A549 (cell line): ENCODE measurements around the gene TEX51. TPM values are rescaled to one million over a fixed set of nuclear protein-coding genes. Genes with fewer than 3 reads are reported as not detected.

Experiments
- ATAC-seq, 2 experiments: fragments of 200-7000 bp in 1 of 2; fragments of >200 bp in 1 of 2; cut with Nextera tagmentation in 1 of 2; cut with Tn5 transposase in 1 of 2; 3 replicates each; pipeline versions ENCODE4 v1.8.0 to v1.9.1; 2018 to 2020; ENCODE audit warnings: mild to moderate bottlenecking in 1 of 2, moderate library complexity in 1 of 2
- CTCF ChIA-PET: fragments of 300-600 bp; sonication (Branson Sonifier 250); formaldehyde crosslinking; extraction: SDS; loops from one replicate; lab custom pipeline; 2021; ENCODE audit warnings: antibody characterized with exemption, inconsistent platforms; lab: Yijun Ruan, JAX
- POLR2A ChIA-PET: fragments of 350-600 bp; formaldehyde crosslinking; extraction: SDS; loops from one replicate; lab custom pipeline; 2021; ENCODE audit warnings: antibody characterized with exemption, inconsistent platforms; lab: Yijun Ruan, JAX
- DNase-seq, 2 experiments: peaks; one replicate each; pipeline versions ENCODE4 v3.0.0 to v3.0.0-alpha.2; 2011 to 2016; ENCODE audit warnings: low read depth in 1 of 2, low spot score in 1 of 2
- FAIRE-seq: peaks from 2 replicates; lab custom pipeline; 2011; peaks lifted over from hg19 to GRCh38; lab: Jason Lieb, UNC
- H3K27ac ChIP-seq, 2 experiments: fragments of >200 bp; sonication (Bioruptor Twin); formaldehyde crosslinking; 3 replicates each; pipeline ENCODE4 v1.5.1; 2016 to 2017
- H3K4me1 ChIP-seq: fragments of >200 bp; sonication (Bioruptor Twin); formaldehyde crosslinking; 3 replicates; pipeline ENCODE4 v1.6.1; 2016
- H3K4me2 ChIP-seq: fragments of >200 bp; sonication (Bioruptor Twin); formaldehyde crosslinking; 3 replicates; pipeline ENCODE4 v1.6.1; 2016
- H3K4me3 ChIP-seq: fragments of >200 bp; sonication (Bioruptor Twin); formaldehyde crosslinking; 3 replicates; pipeline ENCODE4 v1.5.1; 2016
- H3K9me3 ChIP-seq: fragments of >200 bp; sonication (Bioruptor Twin); formaldehyde crosslinking; 3 replicates; pipeline ENCODE4 v1.6.1; 2016
- CHD2 ChIP-seq: fragments of 150-350 bp; IDR thresholded peaks from 2 replicates; pipeline ENCODE4 v1.6.1; 2014; ENCODE audit warnings: low read length; ENCODE audit not compliant: partially characterized antibody
- EHF ChIP-seq: fragments of 250-450 bp; sonication (Bioruptor Pico); IDR thresholded peaks from 2 replicates; pipeline ENCODE4 v1.5.0; 2020; ENCODE audit warnings: mild to moderate bottlenecking
- EP300 ChIP-seq, 2 experiments: fragments of >200 bp; sonication (Bioruptor Twin); formaldehyde crosslinking; IDR thresholded peaks; 2 replicates in 1 of 2; 3 replicates in 1 of 2; pipeline ENCODE4 v1.6.1; 2016 to 2017
- FOSB ChIP-seq: fragments of 250-450 bp; sonication (Bioruptor Pico); IDR thresholded peaks from 2 replicates; pipeline ENCODE4 v1.5.0; 2020; ENCODE audit warnings: mild to moderate bottlenecking, moderate library complexity
- GATA3 ChIP-seq: IDR thresholded peaks from 2 replicates; pipeline ENCODE4 v1.6.1; 2012; ENCODE audit warnings: borderline replicate concordance
- HMGXB4 ChIP-seq: fragments of 250-450 bp; sonication (Bioruptor Pico); IDR thresholded peaks from 2 replicates; pipeline ENCODE4 v1.5.0; 2021; ENCODE audit warnings: mild to moderate bottlenecking, moderate library complexity, borderline replicate concordance
- HOXB13 ChIP-seq: fragments of 250-450 bp; sonication (Bioruptor Pico); IDR thresholded peaks from 2 replicates; pipeline ENCODE4 v1.5.0; 2020; ENCODE audit warnings: low read depth, mild to moderate bottlenecking, moderate library complexity
- JUNB ChIP-seq: fragments of >200 bp; sonication (Bioruptor Twin); formaldehyde crosslinking; IDR thresholded peaks from 2 replicates; pipeline ENCODE4 v1.6.1; 2016
- KDM1A ChIP-seq: fragments of 200-600 bp; sonication (generic); IDR thresholded peaks from 2 replicates; pipeline ENCODE4 v1.6.1; 2016; ENCODE audit warnings: low read depth, mild to moderate bottlenecking
- MYC ChIP-seq: IDR thresholded peaks from 2 replicates; pipeline ENCODE4 v1.6.1; 2012; ENCODE audit warnings: mild to moderate bottlenecking, inconsistent platforms, low read length, improper control_type of control experiment, borderline replicate concordance
- NFE2L2 ChIP-seq: fragments of 150-350 bp; conservative IDR thresholded peaks from 2 replicates; pipeline ENCODE4 v1.6.1; 2014; ENCODE audit warnings: low read length
- NR3C1 ChIP-seq: fragments of >200 bp; sonication (Bioruptor Twin); formaldehyde crosslinking; IDR thresholded peaks from 3 replicates; pipeline ENCODE4 v1.6.1; 2017
- PBX3 ChIP-seq: IDR thresholded peaks from 2 replicates; pipeline ENCODE4 v1.6.1; 2012
- POLR2AphosphoS2 ChIP-seq: conservative IDR thresholded peaks from 2 replicates; pipeline ENCODE4 v1.6.1; 2012; ENCODE audit warnings: low read length, improper control_type of control experiment, inconsistent platforms
- RARB ChIP-seq: fragments of 250-450 bp; sonication (Bioruptor Pico); IDR thresholded peaks from 2 replicates; pipeline ENCODE4 v1.8.0; 2021; ENCODE audit warnings: mild to moderate bottlenecking, moderate library complexity
- RCOR1 ChIP-seq: fragments of 150-350 bp; IDR thresholded peaks from 2 replicates; pipeline ENCODE4 v1.6.1; 2014; ENCODE audit warnings: antibody characterized with exemption, low read length, low read depth
- RNF2 ChIP-seq: fragments of 200-600 bp; sonication (generic); IDR thresholded peaks from 2 replicates; pipeline ENCODE4 v1.6.1; 2016; ENCODE audit warnings: low read depth, mild to moderate bottlenecking, antibody characterized with exemption, moderate library complexity, borderline replicate concordance
- SMC3 ChIP-seq: fragments of >200 bp; sonication (Bioruptor Twin); formaldehyde crosslinking; IDR thresholded peaks from 3 replicates; pipeline ENCODE4 v1.6.1; 2018; ENCODE audit warnings: inconsistent platforms
- TFCP2L1 ChIP-seq: fragments of 250-450 bp; sonication (Bioruptor Pico); IDR thresholded peaks from 2 replicates; pipeline ENCODE4 v1.5.0; 2021; ENCODE audit warnings: mild to moderate bottlenecking
- ZNF302 ChIP-seq: fragments of 250-450 bp; sonication (Bioruptor Pico); IDR thresholded peaks from 2 replicates; pipeline ENCODE4 v1.9.0; 2021; ENCODE audit warnings: inconsistent platforms, mild to moderate bottlenecking, moderate library complexity
- ZSCAN20 ChIP-seq: fragments of 250-450 bp; sonication (Bioruptor Pico); IDR thresholded peaks from 2 replicates; pipeline ENCODE4 v1.8.0; 2022; ENCODE audit warnings: mild to moderate bottlenecking, moderate library complexity
- WGBS: methylation state at CpG from one replicate; pipeline ENCODE4 v1.1.6; 2017; ENCODE audit errors: missing lambda C conversion rate; 5-methylcytosine and 5-hydroxymethylcytosine counted together
- polyA plus RNA-seq, 4 experiments: library from polyadenylated mRNA; depleted of rRNA in 3 of 4; stranded (reverse); fragments of >200 nt; fragmentation: RNase III in 1 of 4; extraction: RNeasy Plus Mini Kit Qiagen cat#74134 plus additional on column Dnase treatment in 1 of 4; gene quantifications; 2 replicates in 3 of 4; 3 replicates in 1 of 4; pipeline ENCODE4 v1.2.3, GENCODE V29; 2011 to 2017
- TF ChIP-seq, protein P1 (sequence below): fragments of 250-450 bp; sonication (Bioruptor Pico); IDR thresholded peaks from 2 replicates; pipeline ENCODE4 v1.5.0; 2020; ENCODE audit warnings: low read depth, mild to moderate bottlenecking, moderate library complexity
- TF ChIP-seq, protein P2 (sequence below): IDR thresholded peaks from 2 replicates; pipeline ENCODE4 v1.6.1; 2012; ENCODE audit warnings: low read depth, borderline replicate concordance
- TF ChIP-seq, protein P3 (sequence below): fragments of 150-350 bp; IDR thresholded peaks from 2 replicates; pipeline ENCODE4 v1.6.1; 2014; ENCODE audit warnings: low read depth, mild to moderate bottlenecking, low read length
- TF ChIP-seq, protein P4 (sequence below): fragments of 450-650 bp; IDR thresholded peaks from 2 replicates; pipeline ENCODE4 v1.6.1; 2014; ENCODE audit warnings: antibody characterized with exemption
- TF ChIP-seq, protein P5 (sequence below): fragments of 200-600 bp; sonication (generic); IDR thresholded peaks from 2 replicates; pipeline ENCODE4 v1.6.1; 2016; ENCODE audit warnings: antibody characterized with exemption, mild to moderate bottlenecking, moderate library complexity

The TEX51 gene
- polyA plus RNA-seq, 2 of the 4 experiments (the other 2 are of a cell fraction): not detected

DNA sequence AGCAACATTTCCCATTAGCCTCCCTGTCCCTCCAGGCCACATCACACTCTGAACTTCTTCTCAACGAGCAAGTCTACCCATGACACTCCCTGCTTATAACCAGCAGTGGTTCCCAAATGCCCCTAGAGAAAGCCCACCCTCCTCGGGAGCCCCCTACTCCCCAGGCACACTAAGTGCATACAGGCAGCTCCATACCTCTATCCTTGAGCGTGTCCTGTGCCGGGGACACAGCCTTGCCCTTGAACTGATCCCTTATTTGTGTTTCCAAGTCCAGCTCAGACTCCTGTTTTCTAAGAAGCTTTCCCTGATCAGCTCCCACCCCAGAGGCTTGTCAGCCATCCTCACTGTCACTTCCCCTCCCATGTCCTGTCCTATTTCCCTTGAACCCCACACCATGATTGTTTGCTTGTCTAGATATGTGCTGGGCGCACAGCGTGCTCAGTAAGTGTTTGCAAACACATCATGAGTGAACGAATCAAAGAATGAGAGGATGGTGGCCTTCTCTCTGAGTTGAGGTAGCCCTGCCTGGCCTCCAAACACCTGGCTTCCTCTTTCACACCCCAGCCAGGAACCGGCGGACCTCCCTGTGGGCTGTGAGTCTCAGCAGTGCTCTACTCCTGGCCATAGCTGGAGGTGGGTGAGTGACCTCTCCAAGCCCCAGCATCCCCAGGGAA, 2.1 kb downstream of the TEX51 start:
- DNase-seq (no peak), ATAC-seq (no peak), FAIRE-seq (no peak)
- TF ChIP-seq, protein P1, sequence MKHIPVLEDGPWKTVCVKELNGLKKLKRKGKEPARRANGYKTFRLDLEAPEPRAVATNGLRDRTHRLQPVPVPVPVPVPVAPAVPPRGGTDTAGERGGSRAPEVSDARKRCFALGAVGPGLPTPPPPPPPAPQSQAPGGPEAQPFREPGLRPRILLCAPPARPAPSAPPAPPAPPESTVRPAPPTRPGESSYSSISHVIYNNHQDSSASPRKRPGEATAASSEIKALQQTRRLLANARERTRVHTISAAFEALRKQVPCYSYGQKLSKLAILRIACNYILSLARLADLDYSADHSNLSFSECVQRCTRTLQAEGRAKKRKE (CRISPR knock-in tag): no peak
- TF ChIP-seq EP300 (IDR thresholded peaks at IDR 0.05): no peak
- no peak for TF ChIP-seq TFCP2L1
- TF ChIP-seq KDM1A: no peak
- no peak for TF ChIP-seq EHF
- TF ChIP-seq, protein P2, sequence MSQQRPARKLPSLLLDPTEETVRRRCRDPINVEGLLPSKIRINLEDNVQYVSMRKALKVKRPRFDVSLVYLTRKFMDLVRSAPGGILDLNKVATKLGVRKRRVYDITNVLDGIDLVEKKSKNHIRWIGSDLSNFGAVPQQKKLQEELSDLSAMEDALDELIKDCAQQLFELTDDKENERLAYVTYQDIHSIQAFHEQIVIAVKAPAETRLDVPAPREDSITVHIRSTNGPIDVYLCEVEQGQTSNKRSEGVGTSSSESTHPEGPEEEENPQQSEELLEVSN: no peak
- no peak for TF ChIP-seq PBX3
- no peak for TF ChIP-seq JUNB
- no peak for TF ChIP-seq GATA3
- TF ChIP-seq, protein P3, sequence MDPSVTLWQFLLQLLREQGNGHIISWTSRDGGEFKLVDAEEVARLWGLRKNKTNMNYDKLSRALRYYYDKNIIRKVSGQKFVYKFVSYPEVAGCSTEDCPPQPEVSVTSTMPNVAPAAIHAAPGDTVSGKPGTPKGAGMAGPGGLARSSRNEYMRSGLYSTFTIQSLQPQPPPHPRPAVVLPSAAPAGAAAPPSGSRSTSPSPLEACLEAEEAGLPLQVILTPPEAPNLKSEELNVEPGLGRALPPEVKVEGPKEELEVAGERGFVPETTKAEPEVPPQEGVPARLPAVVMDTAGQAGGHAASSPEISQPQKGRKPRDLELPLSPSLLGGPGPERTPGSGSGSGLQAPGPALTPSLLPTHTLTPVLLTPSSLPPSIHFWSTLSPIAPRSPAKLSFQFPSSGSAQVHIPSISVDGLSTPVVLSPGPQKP: no peak
- no peak for TF ChIP-seq POLR2AphosphoS2
- no peak for TF ChIP-seq FOSB (CRISPR knock-in tag)
- TF ChIP-seq RNF2: no peak
- no peak for TF ChIP-seq SMC3
- TF ChIP-seq, protein P4, sequence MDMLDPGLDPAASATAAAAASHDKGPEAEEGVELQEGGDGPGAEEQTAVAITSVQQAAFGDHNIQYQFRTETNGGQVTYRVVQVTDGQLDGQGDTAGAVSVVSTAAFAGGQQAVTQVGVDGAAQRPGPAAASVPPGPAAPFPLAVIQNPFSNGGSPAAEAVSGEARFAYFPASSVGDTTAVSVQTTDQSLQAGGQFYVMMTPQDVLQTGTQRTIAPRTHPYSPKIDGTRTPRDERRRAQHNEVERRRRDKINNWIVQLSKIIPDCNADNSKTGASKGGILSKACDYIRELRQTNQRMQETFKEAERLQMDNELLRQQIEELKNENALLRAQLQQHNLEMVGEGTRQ: no peak
- TF ChIP-seq, protein P5, sequence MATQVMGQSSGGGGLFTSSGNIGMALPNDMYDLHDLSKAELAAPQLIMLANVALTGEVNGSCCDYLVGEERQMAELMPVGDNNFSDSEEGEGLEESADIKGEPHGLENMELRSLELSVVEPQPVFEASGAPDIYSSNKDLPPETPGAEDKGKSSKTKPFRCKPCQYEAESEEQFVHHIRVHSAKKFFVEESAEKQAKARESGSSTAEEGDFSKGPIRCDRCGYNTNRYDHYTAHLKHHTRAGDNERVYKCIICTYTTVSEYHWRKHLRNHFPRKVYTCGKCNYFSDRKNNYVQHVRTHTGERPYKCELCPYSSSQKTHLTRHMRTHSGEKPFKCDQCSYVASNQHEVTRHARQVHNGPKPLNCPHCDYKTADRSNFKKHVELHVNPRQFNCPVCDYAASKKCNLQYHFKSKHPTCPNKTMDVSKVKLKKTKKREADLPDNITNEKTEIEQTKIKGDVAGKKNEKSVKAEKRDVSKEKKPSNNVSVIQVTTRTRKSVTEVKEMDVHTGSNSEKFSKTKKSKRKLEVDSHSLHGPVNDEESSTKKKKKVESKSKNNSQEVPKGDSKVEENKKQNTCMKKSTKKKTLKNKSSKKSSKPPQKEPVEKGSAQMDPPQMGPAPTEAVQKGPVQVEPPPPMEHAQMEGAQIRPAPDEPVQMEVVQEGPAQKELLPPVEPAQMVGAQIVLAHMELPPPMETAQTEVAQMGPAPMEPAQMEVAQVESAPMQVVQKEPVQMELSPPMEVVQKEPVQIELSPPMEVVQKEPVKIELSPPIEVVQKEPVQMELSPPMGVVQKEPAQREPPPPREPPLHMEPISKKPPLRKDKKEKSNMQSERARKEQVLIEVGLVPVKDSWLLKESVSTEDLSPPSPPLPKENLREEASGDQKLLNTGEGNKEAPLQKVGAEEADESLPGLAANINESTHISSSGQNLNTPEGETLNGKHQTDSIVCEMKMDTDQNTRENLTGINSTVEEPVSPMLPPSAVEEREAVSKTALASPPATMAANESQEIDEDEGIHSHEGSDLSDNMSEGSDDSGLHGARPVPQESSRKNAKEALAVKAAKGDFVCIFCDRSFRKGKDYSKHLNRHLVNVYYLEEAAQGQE: no peak
- ChIA-PET POLR2A (no interaction called here), CTCF (interaction anchor here (1.2 to 1.4 kb wide), 2 partner anchors 15 to 71 kb away, joined by 5 to 8 read pairs; no protein-coding TSS in a partner anchor)
- Histone ChIP-seq H3K4me1 (no peaks in the 10 kb centered on the region), H3K4me3 (no peak overlapping the region), H3K4me2 (no peak overlapping the region), H3K27ac (no peak overlapping the region), H3K9me3 (peaks cover 10% of the 10 kb centered on the region; the same call in 1 of the 3 replicates)
- whole genome bisulfite sequencing: 6% methylated on average over 9 of the region's 9 CpGs

GRCh38 chr2:126901459-126901858, 2.8 kb downstream of the TEX51 start:
- POLR2A ChIA-PET: no interaction called here
- FAIRE-seq: no peak
- TF ChIP-seq RCOR1 (no peak), HOXB13 (CRISPR knock-in tag) (no peak), MYC (no peak), NFE2L2 (no peak), NR3C1 (no peak), CHD2 (no peak), SMC3 (no peak), HMGXB4 (CRISPR knock-in tag) (no peak), ZNF302 (CRISPR knock-in tag) (no peak), RARB (CRISPR knock-in tag) (no peak), ZSCAN20 (CRISPR knock-in tag) (no peak)
- TF ChIP-seq, protein P4: no peak

More at GRCh38 chr2:126901459-126901858, 2.8 kb downstream of the TEX51 start:
- CTCF ChIA-PET: interaction anchor here (1.2 kb wide), 1 partner anchor 15 kb away, joined by 8 read pairs; no protein-coding TSS in a partner anchor
- peaks cover 10% of the 10 kb centered on the region; the same call in 1 of the 3 replicates for H3K9me3 ChIP-seq
- H3K4me2 ChIP-seq: no peak overlapping the region
- ATAC-seq: no peak
- no peak overlapping the region for H3K4me3 ChIP-seq
- WGBS: 7% methylated on average over 2 of the region's 2 CpGs
- no peaks in the 10 kb centered on the region for H3K4me1 ChIP-seq
- no peak overlapping the region for H3K27ac ChIP-seq
- DNase-seq: no peak
